NB4 (cell line): Measurements from ENCODE around the gene ZBTB22.

Source experiments
- POLR2A ChIP-seq: IDR thresholded peaks from 2 replicates; pipeline ENCODE4 v1.6.1; 2011; ENCODE audit warnings: mild to moderate bottlenecking; ENCODE audit not compliant: insufficient read length; ENCODE audit errors: extremely low read depth
- TF ChIP-seq, protein P1 (sequence below): IDR thresholded peaks from one replicate; pipeline ENCODE4 v1.5.1; 2012; ENCODE audit warnings: low read depth, low read length

DNA sequence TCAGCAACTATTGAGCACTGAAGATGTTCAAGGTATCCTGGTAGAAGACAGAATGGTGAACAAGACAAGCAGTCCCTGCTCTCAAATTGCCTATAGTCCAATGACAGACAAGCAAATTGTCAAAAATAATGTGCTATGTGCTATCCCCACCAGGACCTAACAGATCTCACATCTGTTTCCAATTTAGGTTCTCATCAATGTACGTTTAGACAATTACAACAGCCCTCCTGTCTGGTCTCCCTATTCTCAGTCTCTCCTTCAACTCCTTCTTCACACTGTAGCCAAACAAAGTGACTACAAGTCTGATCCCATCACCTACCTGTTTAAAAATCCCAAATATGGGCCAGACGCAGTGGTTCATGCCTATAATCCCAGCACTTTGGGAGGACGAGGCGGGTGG is 11.2 kb downstream of the ZBTB22 start:
- TF ChIP-seq POLR2A, result no peak
- TF ChIP-seq, protein P1, sequence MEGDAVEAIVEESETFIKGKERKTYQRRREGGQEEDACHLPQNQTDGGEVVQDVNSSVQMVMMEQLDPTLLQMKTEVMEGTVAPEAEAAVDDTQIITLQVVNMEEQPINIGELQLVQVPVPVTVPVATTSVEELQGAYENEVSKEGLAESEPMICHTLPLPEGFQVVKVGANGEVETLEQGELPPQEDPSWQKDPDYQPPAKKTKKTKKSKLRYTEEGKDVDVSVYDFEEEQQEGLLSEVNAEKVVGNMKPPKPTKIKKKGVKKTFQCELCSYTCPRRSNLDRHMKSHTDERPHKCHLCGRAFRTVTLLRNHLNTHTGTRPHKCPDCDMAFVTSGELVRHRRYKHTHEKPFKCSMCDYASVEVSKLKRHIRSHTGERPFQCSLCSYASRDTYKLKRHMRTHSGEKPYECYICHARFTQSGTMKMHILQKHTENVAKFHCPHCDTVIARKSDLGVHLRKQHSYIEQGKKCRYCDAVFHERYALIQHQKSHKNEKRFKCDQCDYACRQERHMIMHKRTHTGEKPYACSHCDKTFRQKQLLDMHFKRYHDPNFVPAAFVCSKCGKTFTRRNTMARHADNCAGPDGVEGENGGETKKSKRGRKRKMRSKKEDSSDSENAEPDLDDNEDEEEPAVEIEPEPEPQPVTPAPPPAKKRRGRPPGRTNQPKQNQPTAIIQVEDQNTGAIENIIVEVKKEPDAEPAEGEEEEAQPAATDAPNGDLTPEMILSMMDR, result no peak
